SK-N-SH treated with all-trans-retinoic acid at 6 μM for 48 hours (cell line): ENCODE measurements around the gene CRADD.
A peak's percentile ranks its signal among the peaks of the same experiment; 100 is the strongest.

Experiments used
- ATAC-seq: fragments of 200-7000 bp; cut with Tn5 transposase; 3 replicates; pipeline ENCODE4 v1.9.1; 2020; ENCODE audit warnings: mild to moderate bottlenecking, moderate library complexity
- ARNTL ChIP-seq: fragments of 450-650 bp; formaldehyde crosslinking; IDR thresholded peaks from 2 replicates; pipeline ENCODE4 v1.5.0; 2020; ENCODE audit warnings: low read depth, mild to moderate bottlenecking, moderate library complexity, borderline replicate concordance
- BACH2 ChIP-seq: fragments of 250-450 bp; sonication (Bioruptor Pico); IDR thresholded peaks from 2 replicates; pipeline ENCODE4 v1.9.0; 2021; ENCODE audit warnings: mild to moderate bottlenecking, borderline replicate concordance
- CSDC2 ChIP-seq: fragments of 250-450 bp; sonication (Bioruptor Pico); IDR thresholded peaks from 2 replicates; pipeline ENCODE4 v1.5.0; 2020; ENCODE audit warnings: mild to moderate bottlenecking, moderate library complexity
- ESRRG ChIP-seq: fragments of 250-450 bp; sonication (Bioruptor Pico); IDR thresholded peaks from 2 replicates; pipeline ENCODE4 v1.6.1; 2021; ENCODE audit warnings: mild to moderate bottlenecking
- GLIS3 ChIP-seq: fragments of 250-450 bp; sonication (Bioruptor Pico); IDR thresholded peaks from 2 replicates; pipeline ENCODE4 v1.5.0; 2020; ENCODE audit warnings: mild to moderate bottlenecking, moderate library complexity
- ISL1 ChIP-seq: fragments of 250-450 bp; sonication (Bioruptor Pico); IDR thresholded peaks from 2 replicates; pipeline ENCODE4 v2.1.2; 2022; ENCODE audit warnings: mild to moderate bottlenecking, moderate library complexity
- OSR1 ChIP-seq: fragments of 250-450 bp; sonication (Bioruptor Pico); IDR thresholded peaks from 2 replicates; pipeline ENCODE4 v1.8.0; 2022; ENCODE audit warnings: moderate library complexity, mild to moderate bottlenecking, inconsistent platforms
- PPARA ChIP-seq: fragments of 250-450 bp; sonication (Bioruptor Pico); IDR thresholded peaks from 2 replicates; pipeline ENCODE4 v1.5.0; 2020; ENCODE audit warnings: mild to moderate bottlenecking, borderline replicate concordance
- RARB ChIP-seq: fragments of 250-450 bp; sonication (Bioruptor Pico); IDR thresholded peaks from 2 replicates; pipeline ENCODE4 v1.8.0; 2021; ENCODE audit warnings: mild to moderate bottlenecking, moderate library complexity
- SNAI2 ChIP-seq: fragments of 250-450 bp; sonication (Bioruptor Pico); IDR thresholded peaks from 2 replicates; pipeline ENCODE4 v1.5.0; 2020; ENCODE audit warnings: mild to moderate bottlenecking, moderate library complexity
- TCF4 ChIP-seq: fragments of 250-450 bp; sonication (Bioruptor Pico); IDR thresholded peaks from 2 replicates; pipeline ENCODE4 v1.8.0; 2021; ENCODE audit warnings: mild to moderate bottlenecking, moderate library complexity, borderline replicate concordance
- TOX ChIP-seq: fragments of 250-450 bp; sonication (Bioruptor Pico); IDR thresholded peaks from 2 replicates; pipeline ENCODE4 v1.8.0; 2021; ENCODE audit warnings: mild to moderate bottlenecking, moderate library complexity, borderline replicate concordance
- ZC3H10 ChIP-seq: fragments of 250-450 bp; sonication (Bioruptor Pico); IDR thresholded peaks from 2 replicates; pipeline ENCODE4 v1.5.1; 2021; ENCODE audit warnings: mild to moderate bottlenecking, moderate library complexity
- ZFP3 ChIP-seq: fragments of 250-450 bp; sonication (Bioruptor Pico); IDR thresholded peaks from 2 replicates; pipeline ENCODE4 v1.5.0; 2020; ENCODE audit warnings: mild to moderate bottlenecking, moderate library complexity
- ZNF565 ChIP-seq: fragments of 450-650 bp; formaldehyde crosslinking; conservative IDR thresholded peaks from 2 replicates; pipeline ENCODE4 v1.5.0; 2020; ENCODE audit warnings: low read depth, mild to moderate bottlenecking, moderate library complexity
- ZNF70 ChIP-seq: fragments of 450-650 bp; formaldehyde crosslinking; IDR thresholded peaks from 2 replicates; pipeline ENCODE4 v1.5.0; 2020; ENCODE audit warnings: mild to moderate bottlenecking, moderate library complexity
- TF ChIP-seq, protein P1 (sequence below): fragments of 250-450 bp; sonication (Bioruptor Pico); IDR thresholded peaks from 2 replicates; pipeline ENCODE4 v1.8.0; 2021; ENCODE audit warnings: low read depth, mild to moderate bottlenecking, moderate library complexity, borderline replicate concordance
- TF ChIP-seq, protein P2 (sequence below): fragments of 250-450 bp; sonication (Bioruptor Pico); IDR thresholded peaks from 2 replicates; pipeline ENCODE4 v1.8.0; 2020; ENCODE audit warnings: mild to moderate bottlenecking, moderate library complexity, borderline replicate concordance
- TF ChIP-seq, protein P3 (sequence below): fragments of 250-450 bp; sonication (Bioruptor Pico); IDR thresholded peaks from 2 replicates; pipeline ENCODE4 v1.5.1; 2021; ENCODE audit warnings: mild to moderate bottlenecking, moderate library complexity
- TF ChIP-seq, protein P4 (sequence below): fragments of 250-450 bp; sonication (Bioruptor Pico); IDR thresholded peaks from 2 replicates; pipeline ENCODE4 v1.5.0; 2020; ENCODE audit warnings: mild to moderate bottlenecking, moderate library complexity

Gene CRADD

DNA sequence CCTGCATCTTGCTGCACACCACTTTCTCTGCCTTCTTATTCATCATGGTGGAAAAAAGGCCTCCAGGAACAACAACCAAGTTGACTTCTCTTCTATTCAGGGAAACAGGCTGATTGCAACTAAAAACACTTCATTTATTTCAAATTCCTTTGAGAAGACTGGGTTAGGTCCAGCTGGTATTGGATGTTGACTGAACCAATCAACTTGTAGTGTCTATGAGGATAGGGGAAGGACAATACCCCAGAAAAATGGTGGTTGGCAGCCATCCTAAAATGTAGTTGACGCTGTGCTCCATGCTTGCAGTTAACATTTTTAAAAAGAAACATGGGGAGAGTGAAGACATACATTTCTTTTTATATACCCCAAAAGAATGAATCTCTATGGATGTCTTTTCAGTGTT is 34.4 kb upstream of the CRADD start (continued):
- TF ChIP-seq ESRRG (CRISPR knock-in tag) (no peak), BACH2 (CRISPR knock-in tag) (no peak), TCF4 (CRISPR knock-in tag) (no peak), ZC3H10 (no peak), RARB (no peak), ZFP3 (CRISPR knock-in tag) (no peak), GLIS3 (no peak), TOX (no peak)
- TF ChIP-seq, protein P1, sequence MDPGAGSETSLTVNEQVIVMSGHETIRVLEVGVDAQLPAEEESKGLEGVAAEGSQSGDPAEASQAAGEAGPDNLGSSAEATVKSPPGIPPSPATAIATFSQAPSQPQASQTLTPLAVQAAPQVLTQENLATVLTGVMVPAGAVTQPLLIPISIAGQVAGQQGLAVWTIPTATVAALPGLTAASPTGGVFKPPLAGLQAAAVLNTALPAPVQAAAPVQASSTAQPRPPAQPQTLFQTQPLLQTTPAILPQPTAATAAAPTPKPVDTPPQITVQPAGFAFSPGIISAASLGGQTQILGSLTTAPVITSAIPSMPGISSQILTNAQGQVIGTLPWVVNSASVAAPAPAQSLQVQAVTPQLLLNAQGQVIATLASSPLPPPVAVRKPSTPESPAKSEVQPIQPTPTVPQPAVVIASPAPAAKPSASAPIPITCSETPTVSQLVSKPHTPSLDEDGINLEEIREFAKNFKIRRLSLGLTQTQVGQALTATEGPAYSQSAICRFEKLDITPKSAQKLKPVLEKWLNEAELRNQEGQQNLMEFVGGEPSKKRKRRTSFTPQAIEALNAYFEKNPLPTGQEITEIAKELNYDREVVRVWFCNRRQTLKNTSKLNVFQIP (CRISPR knock-in tag), result no peak
- TF ChIP-seq, protein P2, sequence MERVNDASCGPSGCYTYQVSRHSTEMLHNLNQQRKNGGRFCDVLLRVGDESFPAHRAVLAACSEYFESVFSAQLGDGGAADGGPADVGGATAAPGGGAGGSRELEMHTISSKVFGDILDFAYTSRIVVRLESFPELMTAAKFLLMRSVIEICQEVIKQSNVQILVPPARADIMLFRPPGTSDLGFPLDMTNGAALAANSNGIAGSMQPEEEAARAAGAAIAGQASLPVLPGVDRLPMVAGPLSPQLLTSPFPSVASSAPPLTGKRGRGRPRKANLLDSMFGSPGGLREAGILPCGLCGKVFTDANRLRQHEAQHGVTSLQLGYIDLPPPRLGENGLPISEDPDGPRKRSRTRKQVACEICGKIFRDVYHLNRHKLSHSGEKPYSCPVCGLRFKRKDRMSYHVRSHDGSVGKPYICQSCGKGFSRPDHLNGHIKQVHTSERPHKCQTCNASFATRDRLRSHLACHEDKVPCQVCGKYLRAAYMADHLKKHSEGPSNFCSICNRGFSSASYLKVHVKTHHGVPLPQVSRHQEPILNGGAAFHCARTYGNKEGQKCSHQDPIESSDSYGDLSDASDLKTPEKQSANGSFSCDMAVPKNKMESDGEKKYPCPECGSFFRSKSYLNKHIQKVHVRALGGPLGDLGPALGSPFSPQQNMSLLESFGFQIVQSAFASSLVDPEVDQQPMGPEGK (CRISPR knock-in tag), result no peak

DNA sequence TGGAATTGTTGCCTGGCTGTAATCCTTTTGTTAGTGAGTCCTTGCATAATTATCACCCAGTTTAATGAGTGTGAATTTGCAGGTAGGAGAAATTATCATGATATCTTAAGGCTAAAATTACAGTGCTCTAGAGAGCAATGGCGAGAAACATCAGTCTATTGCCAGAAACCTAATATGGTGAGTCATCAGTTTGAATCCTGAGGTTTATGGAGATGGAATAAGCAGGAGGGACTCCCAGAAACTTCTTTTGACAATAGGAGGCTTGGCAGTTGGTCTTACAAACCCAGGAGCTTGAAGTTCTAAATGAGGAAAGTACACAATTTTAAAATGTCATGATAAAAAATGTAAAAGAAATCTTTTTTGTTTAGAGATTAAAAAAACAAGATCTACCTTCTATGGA is 31.5 kb upstream of the CRADD start:
- no peak for TF ChIP-seq RARB
- peak; percentile 54; the same call in 1 of the 3 replicates for ATAC-seq

DNA sequence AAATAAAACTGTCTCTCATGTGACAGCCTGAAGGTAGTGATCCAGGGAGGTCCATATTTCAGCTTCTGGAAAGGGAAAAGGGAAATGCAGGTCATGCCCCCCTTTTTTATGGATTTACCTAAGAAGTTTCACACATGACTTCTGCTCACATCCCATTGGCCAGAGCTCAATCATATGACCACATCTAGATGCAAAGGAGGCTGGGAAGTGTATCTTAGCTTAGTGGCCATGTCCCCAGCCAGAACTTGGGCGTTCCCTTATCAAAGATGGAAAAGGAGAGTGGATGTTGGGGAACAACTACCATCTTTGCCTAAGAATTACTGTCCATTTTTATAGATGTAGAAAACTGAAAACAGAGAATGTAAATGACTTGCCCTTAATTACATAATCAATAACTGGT is 26.5 kb upstream of the CRADD start:
- TF ChIP-seq ZC3H10, result no peak
- TF ChIP-seq BACH2 (CRISPR knock-in tag), result no peak
- TF ChIP-seq, protein P3, sequence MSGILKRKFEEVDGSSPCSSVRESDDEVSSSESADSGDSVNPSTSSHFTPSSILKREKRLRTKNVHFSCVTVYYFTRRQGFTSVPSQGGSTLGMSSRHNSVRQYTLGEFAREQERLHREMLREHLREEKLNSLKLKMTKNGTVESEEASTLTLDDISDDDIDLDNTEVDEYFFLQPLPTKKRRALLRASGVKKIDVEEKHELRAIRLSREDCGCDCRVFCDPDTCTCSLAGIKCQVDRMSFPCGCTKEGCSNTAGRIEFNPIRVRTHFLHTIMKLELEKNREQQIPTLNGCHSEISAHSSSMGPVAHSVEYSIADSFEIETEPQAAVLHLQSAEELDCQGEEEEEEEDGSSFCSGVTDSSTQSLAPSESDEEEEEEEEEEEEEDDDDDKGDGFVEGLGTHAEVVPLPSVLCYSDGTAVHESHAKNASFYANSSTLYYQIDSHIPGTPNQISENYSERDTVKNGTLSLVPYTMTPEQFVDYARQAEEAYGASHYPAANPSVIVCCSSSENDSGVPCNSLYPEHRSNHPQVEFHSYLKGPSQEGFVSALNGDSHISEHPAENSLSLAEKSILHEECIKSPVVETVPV, result no peak
- TF ChIP-seq, protein P4, sequence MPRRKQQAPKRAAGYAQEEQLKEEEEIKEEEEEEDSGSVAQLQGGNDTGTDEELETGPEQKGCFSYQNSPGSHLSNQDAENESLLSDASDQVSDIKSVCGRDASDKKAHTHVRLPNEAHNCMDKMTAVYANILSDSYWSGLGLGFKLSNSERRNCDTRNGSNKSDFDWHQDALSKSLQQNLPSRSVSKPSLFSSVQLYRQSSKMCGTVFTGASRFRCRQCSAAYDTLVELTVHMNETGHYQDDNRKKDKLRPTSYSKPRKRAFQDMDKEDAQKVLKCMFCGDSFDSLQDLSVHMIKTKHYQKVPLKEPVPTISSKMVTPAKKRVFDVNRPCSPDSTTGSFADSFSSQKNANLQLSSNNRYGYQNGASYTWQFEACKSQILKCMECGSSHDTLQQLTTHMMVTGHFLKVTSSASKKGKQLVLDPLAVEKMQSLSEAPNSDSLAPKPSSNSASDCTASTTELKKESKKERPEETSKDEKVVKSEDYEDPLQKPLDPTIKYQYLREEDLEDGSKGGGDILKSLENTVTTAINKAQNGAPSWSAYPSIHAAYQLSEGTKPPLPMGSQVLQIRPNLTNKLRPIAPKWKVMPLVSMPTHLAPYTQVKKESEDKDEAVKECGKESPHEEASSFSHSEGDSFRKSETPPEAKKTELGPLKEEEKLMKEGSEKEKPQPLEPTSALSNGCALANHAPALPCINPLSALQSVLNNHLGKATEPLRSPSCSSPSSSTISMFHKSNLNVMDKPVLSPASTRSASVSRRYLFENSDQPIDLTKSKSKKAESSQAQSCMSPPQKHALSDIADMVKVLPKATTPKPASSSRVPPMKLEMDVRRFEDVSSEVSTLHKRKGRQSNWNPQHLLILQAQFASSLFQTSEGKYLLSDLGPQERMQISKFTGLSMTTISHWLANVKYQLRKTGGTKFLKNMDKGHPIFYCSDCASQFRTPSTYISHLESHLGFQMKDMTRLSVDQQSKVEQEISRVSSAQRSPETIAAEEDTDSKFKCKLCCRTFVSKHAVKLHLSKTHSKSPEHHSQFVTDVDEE (CRISPR knock-in tag), result no peak
- no peak for ATAC-seq

DNA sequence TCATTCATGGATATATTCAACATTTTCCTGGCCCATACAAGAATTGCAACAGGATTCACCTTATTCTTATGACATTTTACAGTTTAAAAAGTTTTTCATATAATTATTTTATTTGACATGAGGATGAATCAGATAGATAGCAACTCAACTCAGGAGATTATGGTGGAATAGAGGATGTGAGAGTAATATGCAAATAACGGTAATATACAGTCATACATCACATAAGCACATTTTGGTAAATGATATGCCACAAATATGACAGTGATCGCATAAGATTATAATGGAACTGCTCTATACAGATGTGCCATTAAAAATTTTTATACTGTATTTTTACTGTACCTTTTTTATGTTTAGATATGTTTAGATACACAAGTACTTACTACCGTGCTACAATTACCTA is 24.1 kb upstream of the CRADD start:
- ATAC-seq, result no peak
- TF ChIP-seq OSR1 (CRISPR knock-in tag) (no peak), ZFP3 (CRISPR knock-in tag) (no peak), SNAI2 (CRISPR knock-in tag) (no peak), ISL1 (no peak), RARB (no peak), TCF4 (CRISPR knock-in tag) (no peak), ARNTL (no peak), GLIS3 (no peak), ZNF70 (CRISPR knock-in tag) (no peak), CSDC2 (CRISPR knock-in tag) (no peak), ZNF565 (no peak), PPARA (CRISPR knock-in tag) (no peak), BACH2 (CRISPR knock-in tag) (no peak), TOX (no peak)
- TF ChIP-seq, protein P1 (CRISPR knock-in tag), result no peak
- TF ChIP-seq, protein P3, result no peak
- TF ChIP-seq, protein P2 (CRISPR knock-in tag), result no peak
- TF ChIP-seq, all 23 proteins: peak for 0
